GM10847 (cell line): Measurements from ENCODE around the gene GPX5.

Experiments
- POLR2A ChIP-seq: IDR thresholded peaks from 2 replicates; pipeline ENCODE4 v1.6.1; 2011; ENCODE audit not compliant: insufficient read length; ENCODE audit errors: extremely low read depth

Gene GPX5

GRCh38 chr6:28525496-28526039, at the start of gene GPX5:
TSS of gene GPX5 (plus strand) at chr6:28525881. CDS start at chr6:28526014, 133 bp downstream.
- TF ChIP-seq POLR2A, result no peak

GRCh38 chr6:28478518-28478917, 47.2 kb upstream of the GPX5 start:
- no peak for TF ChIP-seq POLR2A

- no peak for TF ChIP-seq POLR2A
These were observed 45.3 kb upstream of the GPX5 start for GRCh38 chr6:28480253-28480932.

- no peak for TF ChIP-seq POLR2A
These were observed 40.2 kb upstream of the GPX5 start for GRCh38 chr6:28485482-28485881.

- TF ChIP-seq POLR2A, result no peak
These were observed 39.1 kb upstream of the GPX5 start for GRCh38 chr6:28486533-28486932.

- TF ChIP-seq POLR2A, result no peak
These were observed 38.5 kb upstream of the GPX5 start for GRCh38 chr6:28486988-28487742.

GRCh38 chr6:28488916-28489365, 36.7 kb upstream of the GPX5 start:
- TF ChIP-seq POLR2A, result no peak

- no peak for TF ChIP-seq POLR2A
These were observed 36.1 kb upstream of the GPX5 start for GRCh38 chr6:28489366-28490204.

GRCh38 chr6:28490205-28490890, 35.3 kb upstream of the GPX5 start:
- no peak for TF ChIP-seq POLR2A

- no peak for TF ChIP-seq POLR2A
These were observed 33.7 kb upstream of the GPX5 start for GRCh38 chr6:28491984-28492317.

GRCh38 chr6:28496099-28496779, 29.4 kb upstream of the GPX5 start:
- no peak for TF ChIP-seq POLR2A

- no peak for TF ChIP-seq POLR2A
These were observed 28.4 kb upstream of the GPX5 start for GRCh38 chr6:28497306-28497705.

- no peak for TF ChIP-seq POLR2A
These were observed 27.8 kb upstream of the GPX5 start for GRCh38 chr6:28497893-28498292.

GRCh38 chr6:28501259-28501658, 24.4 kb upstream of the GPX5 start:
- TF ChIP-seq POLR2A, result no peak
